Heart right ventricle (tissue), 16 donors: ENCODE data around the gene NKX1-2. TPM values are rescaled to one million over a fixed set of nuclear protein-coding genes. Genes with fewer than 3 reads are reported as not detected.
A peak's percentile ranks its signal among the peaks of the same experiment; 100 is the strongest.

ENCODE experiments used
- ATAC-seq, 8 donors: fragments of 200-7000 bp; cut with Tn5 transposase; one replicate each; pipeline ENCODE4 v1.9.1; 2020; ENCODE audit warnings: mild to moderate bottlenecking in 8 of 8, moderate library complexity in 8 of 8, moderate number of reproducible peaks in 1 of 8
- DNase-seq, 2 donors: peaks; one replicate each; pipeline ENCODE4 v3.0.0-alpha.2; 2020
- H3K27ac ChIP-seq, 10 donors: fragments of 200-600 bp; sonication (generic) in 2 of 10; one replicate each; pipeline versions ENCODE4 v1.5.0 to v1.8.0; 2020 to 2022; ENCODE audit warnings: mild to moderate bottlenecking in 3 of 10
- H3K27me3 ChIP-seq, 7 donors: fragments of 200-600 bp; one replicate each; pipeline ENCODE4 v1.8.0; 2021 to 2022; ENCODE audit warnings: mild to moderate bottlenecking in 2 of 7
- H3K36me3 ChIP-seq, 9 donors: fragments of 200-600 bp; sonication (generic) in 1 of 9; one replicate each; pipeline versions ENCODE4 v1.5.0 to v1.8.0; 2020 to 2022; ENCODE audit warnings: mild to moderate bottlenecking in 2 of 9
- H3K4me1 ChIP-seq, 9 donors: fragments of 200-600 bp; sonication (generic) in 1 of 9; one replicate each; pipeline versions ENCODE4 v1.5.0 to v1.8.0; 2020 to 2022; ENCODE audit warnings: mild to moderate bottlenecking in 4 of 9
- H3K4me3 ChIP-seq, 10 donors: fragments of 200-600 bp; sonication (generic) in 2 of 10; one replicate each; pipeline versions ENCODE4 v1.5.0 to v1.8.0; 2020 to 2022; ENCODE audit warnings: mild to moderate bottlenecking in 7 of 10, moderate library complexity in 2 of 10
- H3K9me3 ChIP-seq, 11 donors: fragments of 200-600 bp in 10 of 11; sonication (generic) in 2 of 11; one replicate each; pipeline versions ENCODE4 v1.5.0 to v1.8.0; 2013 to 2022; ENCODE audit warnings: mild to moderate bottlenecking in 2 of 11, control low read depth in 1 of 11, moderate library complexity in 1 of 11
- WGBS, 2 donors: extraction: QIAGEN DNeasy Blood & Tissue Kit; methylation state at CpG; one replicate each; pipeline ENCODE4 v1.1.7; 2013; ENCODE audit warnings: inconsistent platforms in 1 of 2; 5-methylcytosine and 5-hydroxymethylcytosine counted together
- intact Hi-C, 10 donors: fragments of 100-400 bp; cut with DNase I; formaldehyde crosslinking; loops; one replicate each; pipeline versions ENCODE4 v1.11.1 to v1.14.2; 2022
- polyA plus RNA-seq, 2 donors: library from polyadenylated mRNA; stranded (reverse); fragments of 200-250 nt; gene quantifications; one replicate each; pipeline ENCODE4 v1.2.3, GENCODE V29; 2013
- total RNA-seq, 10 donors: library from RNA; stranded (reverse); fragmentation: NEBNext Ultra II Directional in 3 of 10; extraction: Animal tissue kit (Norgen Biotek cat#: 25700) in 3 of 10; gene quantifications; one replicate each; pipeline versions ENCODE4 v1.2.1 to v1.2.4, GENCODE V29; 2021 to 2023
- TF ChIP-seq, protein P1 (sequence below), 9 donors: fragments of 200-600 bp; sonication (generic) in 2 of 9; IDR thresholded peaks; one replicate each; pipeline versions ENCODE4 v1.5.0 to v1.8.0; 2021 to 2022; ENCODE audit warnings: antibody characterized with exemption in 9 of 9, mild to moderate bottlenecking in 5 of 9, moderate library complexity in 1 of 9
- donor health status: Arrhythmogenic right ventricular cardiomyopathy.
- donor health status: ischemic (EF 13 %, LVEDD 7.1; RV severe dilation, severe dysfunction).
- donor health status: healthy with polysubstance abuse.
- donor health status: DM: no; HTN: yes; CAD: no.
- donor health status: DM: no; HTN: no; CAD: no.
- donor health status: ischemic (EF 25% LVEDD 6.9; RV normal size, moderate dysfunction).
- donor health status: ischemic (EF 25% LVEDD 5.7; RV mildly dilated, moderate dysfunction).
- donor health status: healthy.
- donor health status: DM: yes; HTN: yes; CAD: no.
- donor health status: Ischemic cardiomyopathy.
- donor health status: ischemic (EF 35%, LVEDD 5.7; RV mildly dilated, moderate dysfunction).
- donor health status: nonischemic (EF 11% LVEDD 7.7; RV severe dilation, severe dysfunction).
- donor health status: DM: yes; HTN: yes; CAD: no.
- donor health status: PGD.
- donor health status: ischemic (EF 29% LVEDD 5.4; RV normal size, mild dysfunction).
- donor health status: nonischemic (EF 23%, LVEDD 6.1; RV moderate dilation, normal function).

Gene NKX1-2
- total and polyA plus RNA-seq, 12 donors = not detected

GRCh38 chr10:124493214-124493882 lies 43.5 kb upstream of the NKX1-2 start:
- H3K27me3 ChIP-seq = no peaks in the 10 kb centered on the region
- peaks cover 0 to 12% (median 0%) of the 10 kb centered on the region in 9 donors for H3K36me3 ChIP-seq
- no peak for ATAC-seq
- intact Hi-C loops = no loop called here
- peak overlapping the region in 1 of 10 donors; percentile 59 for H3K27ac ChIP-seq
- WGBS, 2 donors = 78 to 82% methylated on average over 23 of the region's 23 CpGs
- no peaks in the 10 kb centered on the region for H3K9me3 ChIP-seq
- peaks cover 0 to 5% (median 0%) of the 10 kb centered on the region in 9 donors for H3K4me1 ChIP-seq
- peak overlapping the region in 1 of 10 donors; percentile 31 for H3K4me3 ChIP-seq
- DNase-seq = no peak
- TF ChIP-seq, protein P1, sequence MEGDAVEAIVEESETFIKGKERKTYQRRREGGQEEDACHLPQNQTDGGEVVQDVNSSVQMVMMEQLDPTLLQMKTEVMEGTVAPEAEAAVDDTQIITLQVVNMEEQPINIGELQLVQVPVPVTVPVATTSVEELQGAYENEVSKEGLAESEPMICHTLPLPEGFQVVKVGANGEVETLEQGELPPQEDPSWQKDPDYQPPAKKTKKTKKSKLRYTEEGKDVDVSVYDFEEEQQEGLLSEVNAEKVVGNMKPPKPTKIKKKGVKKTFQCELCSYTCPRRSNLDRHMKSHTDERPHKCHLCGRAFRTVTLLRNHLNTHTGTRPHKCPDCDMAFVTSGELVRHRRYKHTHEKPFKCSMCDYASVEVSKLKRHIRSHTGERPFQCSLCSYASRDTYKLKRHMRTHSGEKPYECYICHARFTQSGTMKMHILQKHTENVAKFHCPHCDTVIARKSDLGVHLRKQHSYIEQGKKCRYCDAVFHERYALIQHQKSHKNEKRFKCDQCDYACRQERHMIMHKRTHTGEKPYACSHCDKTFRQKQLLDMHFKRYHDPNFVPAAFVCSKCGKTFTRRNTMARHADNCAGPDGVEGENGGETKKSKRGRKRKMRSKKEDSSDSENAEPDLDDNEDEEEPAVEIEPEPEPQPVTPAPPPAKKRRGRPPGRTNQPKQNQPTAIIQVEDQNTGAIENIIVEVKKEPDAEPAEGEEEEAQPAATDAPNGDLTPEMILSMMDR (IDR thresholded peaks at IDR 0.05) = no peak

GRCh38 chr10:124492266-124492665 lies 42.4 kb upstream of the NKX1-2 start:
- Histone ChIP-seq H3K4me3 (no peak overlapping the region), H3K4me1 (peaks cover 0 to under 1% (median 0%) of the 10 kb centered on the region in 9 donors), H3K36me3 (peaks cover 0 to 12% (median 0%) of the 10 kb centered on the region in 9 donors), H3K27ac (no peak overlapping the region), H3K27me3 (no peaks in the 10 kb centered on the region), H3K9me3 (peaks cover 0 to 2% (median 0%) of the 10 kb centered on the region in 11 donors)
- WGBS, 2 donors = 90 to 93% methylated on average over 8 of the region's 8 CpGs
- DNase-seq (no peak), ATAC-seq (no peak)
- TF ChIP-seq, protein P1 (IDR thresholded peaks at IDR 0.05) = no peak
- intact Hi-C loops = no loop called here

- no peaks in the 10 kb centered on the region for H3K27me3 ChIP-seq
- no peaks in the 10 kb centered on the region for H3K4me1 ChIP-seq
- WGBS, 2 donors = 96 to 98% methylated on average over 9 of the region's 9 CpGs
- H3K4me3 ChIP-seq = no peak overlapping the region
- TF ChIP-seq, protein P1 (IDR thresholded peaks at IDR 0.05) = no peak
- DNase-seq (no peak), ATAC-seq (no peak)
- no peak overlapping the region for H3K27ac ChIP-seq
- intact Hi-C loops = no loop called here
- H3K9me3 ChIP-seq = peaks cover 0 to 10% (median 0%) of the 10 kb centered on the region in 11 donors
- peaks cover 0 to 12% (median 0%) of the 10 kb centered on the region in 9 donors for H3K36me3 ChIP-seq
These were observed 41.3 kb upstream of the NKX1-2 start for GRCh38 chr10:124491105-124491504.

GRCh38 chr10:124486635-124487034 lies 36.8 kb upstream of the NKX1-2 start:
- H3K9me3 ChIP-seq = peaks cover 0 to 10% (median 0%) of the 10 kb centered on the region in 11 donors
- H3K4me3 ChIP-seq = no peak overlapping the region
- DNase-seq (no peak), ATAC-seq (no peak)
- 86 to 88% methylated on average over 6 of the region's 6 CpGs for WGBS, 2 donors
- H3K27ac ChIP-seq = no peak overlapping the region
- no peaks in the 10 kb centered on the region for H3K27me3 ChIP-seq
- no peaks in the 10 kb centered on the region for H3K4me1 ChIP-seq
- intact Hi-C loops = no loop called here
- TF ChIP-seq, protein P1 (IDR thresholded peaks at IDR 0.05) = no peak
- peaks cover 0 to 12% (median 0%) of the 10 kb centered on the region in 9 donors for H3K36me3 ChIP-seq
